ENCODE results near the gene CYTL1. TPM values are rescaled to one million over a fixed set of nuclear protein-coding genes. Genes with fewer than 3 reads are reported as not detected.

The CYTL1 gene
- total RNA-seq, 1 donor from 2014 or later = 11.5 TPM

DNA sequence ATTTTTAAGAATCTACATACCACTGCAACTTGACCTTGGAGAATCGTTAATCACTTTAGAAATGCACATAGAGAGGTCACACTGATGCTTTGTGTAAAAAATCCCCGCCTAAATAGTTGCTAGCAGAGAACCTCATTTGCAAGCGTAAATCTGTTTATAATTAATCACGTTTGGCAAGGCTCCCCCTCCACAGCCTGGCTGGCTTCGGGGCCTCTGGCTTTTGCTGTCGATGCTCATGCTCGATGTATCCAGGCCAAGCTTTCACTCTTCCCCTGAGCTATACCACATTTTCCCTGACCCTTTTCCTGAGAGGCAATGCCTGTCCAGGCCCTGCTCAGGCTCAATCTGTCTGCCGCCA is 23.4 kb downstream of the CYTL1 start:
- ATAC-seq = no peak
- intact Hi-C loops (cut with DNase I) = no loop called here
- peaks cover 4% of the 10 kb centered on the region for H3K27me3 ChIP-seq

DNA sequence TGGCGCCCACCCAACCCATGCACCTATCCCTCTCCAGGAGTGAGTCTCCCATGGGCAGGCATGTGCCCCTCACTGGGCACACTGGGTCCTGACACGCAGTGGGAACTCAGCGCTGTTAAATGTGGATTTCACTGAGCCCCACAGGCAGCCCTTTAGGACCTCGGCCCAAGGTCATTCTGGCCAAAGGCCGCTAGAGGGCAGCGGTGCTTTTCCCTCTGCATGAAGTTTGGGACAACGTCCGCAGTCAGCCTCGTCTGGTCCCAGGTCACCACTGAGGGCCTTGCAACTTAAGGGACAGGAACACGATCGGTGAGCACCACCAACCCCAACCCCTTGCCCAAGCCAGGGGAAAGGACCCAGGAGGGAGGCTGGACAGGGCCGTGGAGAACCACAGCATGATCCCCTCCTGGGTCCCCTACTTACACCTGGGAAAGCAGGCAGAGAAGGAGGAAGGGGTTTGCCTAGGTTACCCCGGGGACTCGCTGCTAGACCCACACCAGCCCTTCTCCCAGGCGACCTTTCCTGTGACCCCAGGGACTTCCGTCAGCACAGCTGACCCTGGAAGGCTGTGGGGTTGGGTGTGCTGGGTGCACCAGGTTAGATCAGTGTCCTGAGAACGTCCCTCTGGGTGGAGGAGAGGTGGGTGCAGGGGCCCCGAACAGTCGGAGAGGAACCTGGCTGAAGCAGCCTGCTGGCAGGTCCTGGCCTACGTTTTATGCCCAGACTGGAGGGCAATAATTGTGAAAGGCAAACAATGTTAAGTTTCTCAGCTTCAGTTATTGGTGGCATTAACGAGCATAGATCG is 24.0 kb downstream of the CYTL1 start:
- TF ChIP-seq, protein P1, sequence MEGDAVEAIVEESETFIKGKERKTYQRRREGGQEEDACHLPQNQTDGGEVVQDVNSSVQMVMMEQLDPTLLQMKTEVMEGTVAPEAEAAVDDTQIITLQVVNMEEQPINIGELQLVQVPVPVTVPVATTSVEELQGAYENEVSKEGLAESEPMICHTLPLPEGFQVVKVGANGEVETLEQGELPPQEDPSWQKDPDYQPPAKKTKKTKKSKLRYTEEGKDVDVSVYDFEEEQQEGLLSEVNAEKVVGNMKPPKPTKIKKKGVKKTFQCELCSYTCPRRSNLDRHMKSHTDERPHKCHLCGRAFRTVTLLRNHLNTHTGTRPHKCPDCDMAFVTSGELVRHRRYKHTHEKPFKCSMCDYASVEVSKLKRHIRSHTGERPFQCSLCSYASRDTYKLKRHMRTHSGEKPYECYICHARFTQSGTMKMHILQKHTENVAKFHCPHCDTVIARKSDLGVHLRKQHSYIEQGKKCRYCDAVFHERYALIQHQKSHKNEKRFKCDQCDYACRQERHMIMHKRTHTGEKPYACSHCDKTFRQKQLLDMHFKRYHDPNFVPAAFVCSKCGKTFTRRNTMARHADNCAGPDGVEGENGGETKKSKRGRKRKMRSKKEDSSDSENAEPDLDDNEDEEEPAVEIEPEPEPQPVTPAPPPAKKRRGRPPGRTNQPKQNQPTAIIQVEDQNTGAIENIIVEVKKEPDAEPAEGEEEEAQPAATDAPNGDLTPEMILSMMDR (IDR thresholded peaks at IDR 0.05) = peak; percentile 91
- ATAC-seq (peak; percentile 93), DNase-seq (peak; percentile 83)
- H3K36me3 ChIP-seq = no peaks in the 10 kb centered on the region
- peaks cover 4% of the 10 kb centered on the region for H3K27me3 ChIP-seq
- no peaks in the 10 kb centered on the region for H3K9me3 ChIP-seq
- H3K27ac ChIP-seq = no peak overlapping the region
- H3K4me1 ChIP-seq = no peaks in the 10 kb centered on the region
- H3K4me3 ChIP-seq = no peak overlapping the region
- intact Hi-C loops (cut with DNase I) = no loop called here

More for the DNA sequence above, 23.4 kb downstream of the CYTL1 start:
- Histone ChIP-seq H3K36me3 (no peaks in the 10 kb centered on the region), H3K4me1 (no peaks in the 10 kb centered on the region), H3K27ac (no peak overlapping the region), H3K9me3 (no peaks in the 10 kb centered on the region), H3K4me3 (no peak overlapping the region)
- TF ChIP-seq, protein P1 (IDR thresholded peaks at IDR 0.05) = no peak
- peak; percentile 22 for DNase-seq

DNA sequence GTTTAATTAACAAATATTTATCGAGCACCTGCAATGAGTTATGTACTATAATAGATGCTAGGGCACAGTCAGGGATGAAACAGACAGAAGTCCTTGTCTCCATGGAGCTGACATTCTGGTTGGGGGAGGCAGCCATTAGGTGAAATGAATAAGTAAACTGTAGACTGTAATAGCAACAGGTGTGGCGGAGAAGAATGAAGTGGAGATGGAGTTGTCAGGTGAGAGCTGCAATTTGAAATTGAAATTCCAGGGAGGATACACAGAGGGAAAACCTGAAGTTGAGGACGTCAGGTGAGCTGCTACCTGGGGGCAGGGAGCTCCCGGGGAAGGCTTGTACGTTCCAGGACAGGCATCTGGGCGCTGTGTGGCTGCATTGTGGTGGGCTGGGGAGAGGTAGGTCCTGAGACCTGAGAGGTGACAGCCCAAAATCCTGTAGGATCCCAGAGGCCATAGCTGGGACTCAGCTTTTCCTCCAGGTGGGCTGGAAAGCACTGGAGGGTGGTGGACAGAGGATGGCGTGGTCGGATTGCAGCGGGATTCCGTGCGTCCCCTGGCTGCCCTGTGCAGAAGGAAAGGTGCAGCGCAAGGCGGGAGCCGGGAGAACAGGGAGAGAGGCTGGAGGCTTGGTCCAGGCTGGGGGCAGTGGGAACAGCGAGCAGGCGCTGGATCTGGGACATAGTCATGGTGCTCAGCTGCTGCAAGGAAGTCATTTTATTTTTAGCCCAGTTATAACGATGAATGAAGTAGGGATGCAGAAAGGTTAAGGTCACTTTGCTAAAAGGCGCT is 24.8 kb downstream of the CYTL1 start:
- ATAC-seq (no peak), DNase-seq (no peak)
- H3K9me3 ChIP-seq = no peaks in the 10 kb centered on the region
- intact Hi-C loops (cut with DNase I) = no loop called here
- no peaks in the 10 kb centered on the region for H3K36me3 ChIP-seq
- H3K27me3 ChIP-seq = peaks cover 4% of the 10 kb centered on the region
- H3K27ac ChIP-seq = no peak overlapping the region
- no peaks in the 10 kb centered on the region for H3K4me1 ChIP-seq
- TF ChIP-seq, protein P1 (IDR thresholded peaks at IDR 0.05) = no peak
- no peak overlapping the region for H3K4me3 ChIP-seq

DNA sequence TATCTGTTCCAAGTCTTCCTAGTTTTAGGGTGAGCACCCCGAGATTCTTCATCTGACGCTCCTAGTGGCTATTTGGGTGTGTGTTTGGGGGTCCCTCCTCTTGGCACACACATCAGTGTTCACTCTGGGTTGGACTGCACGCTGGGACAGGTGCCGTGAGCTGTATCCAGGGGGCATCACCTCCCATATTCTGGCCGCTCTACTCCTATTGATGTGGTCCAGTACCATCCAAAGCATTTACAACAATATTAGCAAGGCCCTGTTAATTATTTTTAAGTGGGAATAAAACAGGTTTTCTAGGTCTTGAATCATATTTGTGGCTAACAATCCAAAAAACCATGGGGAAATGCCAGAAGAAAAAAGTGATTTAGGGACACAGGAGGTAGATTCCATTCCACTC is 26.4 kb downstream of the CYTL1 start:
- intact Hi-C loops (cut with DNase I) = no loop called here
- TF ChIP-seq, protein P1 (IDR thresholded peaks at IDR 0.05) = no peak
- ATAC-seq = no peak

DNA sequence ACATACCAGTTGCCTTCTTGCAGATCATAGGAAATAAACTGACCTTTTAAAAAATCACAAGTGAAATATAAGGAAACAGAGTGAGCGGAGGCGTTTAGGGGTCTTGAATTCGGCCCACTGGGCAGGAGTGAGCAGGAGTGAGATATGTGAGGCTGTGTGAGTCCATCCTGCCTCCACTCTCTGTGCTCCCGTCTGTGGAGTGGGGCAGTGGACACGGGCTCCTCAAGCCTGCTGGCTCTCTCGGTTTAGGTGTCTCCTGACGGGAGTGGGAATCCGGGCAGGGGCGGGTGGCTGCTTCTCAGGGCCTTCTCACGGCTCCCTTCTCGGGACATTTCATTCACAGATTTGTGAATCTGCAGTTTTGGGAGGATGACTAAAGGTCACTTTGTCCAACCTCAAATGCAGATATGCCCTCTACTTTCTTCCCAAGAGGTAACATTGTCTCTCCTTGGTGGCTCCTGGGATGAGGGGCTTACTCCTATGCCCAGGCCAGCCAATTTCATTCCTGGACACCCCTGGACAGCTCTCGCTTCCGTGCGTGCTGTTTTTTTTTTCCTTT is 27.6 kb downstream of the CYTL1 start:
- intact Hi-C loops (cut with DNase I) = no loop called here
- Histone ChIP-seq H3K27me3 (peaks cover 4% of the 10 kb centered on the region), H3K9me3 (no peaks in the 10 kb centered on the region), H3K4me3 (no peak overlapping the region), H3K36me3 (no peaks in the 10 kb centered on the region), H3K4me1 (no peaks in the 10 kb centered on the region), H3K27ac (no peak overlapping the region)
- ATAC-seq (no peak), DNase-seq (no peak)
- TF ChIP-seq, protein P1 (IDR thresholded peaks at IDR 0.05) = no peak

More for the DNA sequence above, 26.4 kb downstream of the CYTL1 start:
- H3K9me3 ChIP-seq = no peaks in the 10 kb centered on the region
- DNase-seq = no peak
- H3K4me3 ChIP-seq = no peak overlapping the region
- peaks cover 4% of the 10 kb centered on the region for H3K27me3 ChIP-seq
- H3K27ac ChIP-seq = no peak overlapping the region
- H3K36me3 ChIP-seq = no peaks in the 10 kb centered on the region
- H3K4me1 ChIP-seq = no peaks in the 10 kb centered on the region

All from upper lobe of right lung (tissue), 1 donor.